Mesenchymal stem cell (in vitro differentiated cells and primary cell): ENCODE measurements around the gene P2RX4.
"Not testable (repeated sequence)": the region's sequence is repeated elsewhere in the genome, so short reads cannot be mapped to it uniquely, and the experiment has no call there.

Experiments used
- DNase-seq: peaks from one replicate; pipeline ENCODE4 v3.0.0-alpha.2; 2013
- H2AFZ ChIP-seq: one replicate; pipeline ENCODE4 v1.6.1; 2013; ENCODE audit warnings: low read depth, mild to moderate bottlenecking, control low read depth, inconsistent platforms, low read length, moderate library complexity
- H2AK5ac ChIP-seq: 2 replicates; pipeline ENCODE4 v1.6.1; 2013; ENCODE audit warnings: low read length, moderate library complexity, mild to moderate bottlenecking, inconsistent platforms; ENCODE audit not compliant: severe bottlenecking
- H2BK120ac ChIP-seq: one replicate; pipeline ENCODE4 v1.6.1; 2013; ENCODE audit warnings: low read depth, mild to moderate bottlenecking, inconsistent platforms, low read length, moderate library complexity
- H2BK12ac ChIP-seq, 2 experiments: one replicate each; pipeline ENCODE4 v1.6.1; 2013; ENCODE audit warnings: inconsistent platforms in 2 of 2, low read length in 2 of 2, mild to moderate bottlenecking in 2 of 2, moderate library complexity in 2 of 2, control low read depth in 1 of 2
- H2BK15ac ChIP-seq: one replicate; pipeline ENCODE4 v1.6.1; 2013; ENCODE audit warnings: mild to moderate bottlenecking, low read depth, inconsistent platforms; ENCODE audit not compliant: poor library complexity, severe bottlenecking
- H2BK5ac ChIP-seq: 2 replicates; pipeline ENCODE4 v1.6.1; 2013; ENCODE audit warnings: low read depth, mild to moderate bottlenecking, low read length, control low read depth, inconsistent platforms; ENCODE audit not compliant: poor library complexity, severe bottlenecking
- H3K14ac ChIP-seq, 2 experiments: one replicate each; pipeline ENCODE4 v1.6.1; 2013; ENCODE audit warnings: inconsistent platforms in 2 of 2, low read length in 2 of 2, control low read depth in 1 of 2, mild to moderate bottlenecking in 1 of 2, moderate library complexity in 1 of 2
- H3K18ac ChIP-seq, 2 experiments: one replicate each; pipeline ENCODE4 v1.6.1; 2013; ENCODE audit warnings: inconsistent platforms in 2 of 2, low read length in 2 of 2, control low read depth in 1 of 2, low read depth in 1 of 2, mild to moderate bottlenecking in 1 of 2
- H3K23ac ChIP-seq, 2 experiments: one replicate each; pipeline ENCODE4 v1.6.1; 2013; ENCODE audit warnings: inconsistent platforms in 2 of 2, low read length in 2 of 2, mild to moderate bottlenecking in 2 of 2, moderate library complexity in 2 of 2, control low read depth in 1 of 2
- H3K27ac ChIP-seq: 2 replicates; pipeline ENCODE4 v1.5.1; 2013; ENCODE audit warnings: mild to moderate bottlenecking, moderate library complexity, low read length, control low read depth, inconsistent platforms; ENCODE audit not compliant: poor library complexity, severe bottlenecking
- H3K27me3 ChIP-seq, 2 experiments: 2 replicates each; pipeline versions ENCODE4 v1.6.1 to v1.7.0; 2013; ENCODE audit warnings: low read length in 2 of 2, mild to moderate bottlenecking in 2 of 2, moderate library complexity in 2 of 2, control low read depth in 1 of 2, inconsistent platforms in 1 of 2; ENCODE audit not compliant: control insufficient read depth in 1 of 2, insufficient read depth in 1 of 2
- H3K36me3 ChIP-seq, 2 experiments: 2 replicates each; pipeline versions ENCODE4 v1.6.1 to v1.7.0; 2013; ENCODE audit warnings: low read length in 2 of 2, control low read depth in 1 of 2, inconsistent platforms in 1 of 2, low read depth in 1 of 2, mild to moderate bottlenecking in 1 of 2; ENCODE audit not compliant: insufficient read depth in 2 of 2, control insufficient read depth in 1 of 2
- H3K4ac ChIP-seq, 2 experiments: one replicate each; pipeline ENCODE4 v1.6.1; 2013; ENCODE audit warnings: inconsistent platforms in 2 of 2, low read length in 2 of 2, mild to moderate bottlenecking in 2 of 2, moderate library complexity in 2 of 2, control low read depth in 1 of 2, low read depth in 1 of 2
- H3K4me1 ChIP-seq: 2 replicates; pipeline ENCODE4 v1.6.1; 2013; ENCODE audit warnings: low read depth, low read length, control low read depth; ENCODE audit not compliant: control insufficient read depth, insufficient read depth
- H3K4me2 ChIP-seq: 2 replicates; pipeline ENCODE4 v1.6.1; 2013; ENCODE audit warnings: low read length, mild to moderate bottlenecking, inconsistent platforms; ENCODE audit not compliant: poor library complexity, severe bottlenecking
- H3K4me3 ChIP-seq, 2 experiments: 2 replicates each; pipeline versions ENCODE4 v1.5.1 to v1.7.0; 2013; ENCODE audit warnings: low read length in 2 of 2, mild to moderate bottlenecking in 2 of 2, control low read depth in 1 of 2, low read depth in 1 of 2; ENCODE audit not compliant: insufficient read depth in 1 of 2
- H3K79me1 ChIP-seq: replicated peaks from 2 replicates; pipeline ENCODE4 v1.6.1; 2013; ENCODE audit warnings: mild to moderate bottlenecking, control low read depth, low read length, inconsistent platforms; ENCODE audit not compliant: poor library complexity, severe bottlenecking
- H3K9ac ChIP-seq: 2 replicates; pipeline ENCODE4 v1.7.0; 2013; ENCODE audit warnings: mild to moderate bottlenecking, low read length, moderate library complexity
- H3K9me3 ChIP-seq: 2 replicates; pipeline ENCODE4 v1.7.0; 2013; ENCODE audit warnings: mild to moderate bottlenecking, low read length; ENCODE audit not compliant: control insufficient read depth
- H4K8ac ChIP-seq: one replicate; pipeline ENCODE4 v1.6.1; 2013; ENCODE audit warnings: inconsistent platforms, mild to moderate bottlenecking, low read length, moderate library complexity
- H4K91ac ChIP-seq: one replicate; pipeline ENCODE4 v1.6.1; 2013; ENCODE audit warnings: mild to moderate bottlenecking, low read length, inconsistent platforms
- WGBS: methylation state at CpG from one replicate; pipeline ENCODE4 v1.1.7; 2013; ENCODE audit warnings: mixed read lengths; 5-methylcytosine and 5-hydroxymethylcytosine counted together

The P2RX4 gene

DNA sequence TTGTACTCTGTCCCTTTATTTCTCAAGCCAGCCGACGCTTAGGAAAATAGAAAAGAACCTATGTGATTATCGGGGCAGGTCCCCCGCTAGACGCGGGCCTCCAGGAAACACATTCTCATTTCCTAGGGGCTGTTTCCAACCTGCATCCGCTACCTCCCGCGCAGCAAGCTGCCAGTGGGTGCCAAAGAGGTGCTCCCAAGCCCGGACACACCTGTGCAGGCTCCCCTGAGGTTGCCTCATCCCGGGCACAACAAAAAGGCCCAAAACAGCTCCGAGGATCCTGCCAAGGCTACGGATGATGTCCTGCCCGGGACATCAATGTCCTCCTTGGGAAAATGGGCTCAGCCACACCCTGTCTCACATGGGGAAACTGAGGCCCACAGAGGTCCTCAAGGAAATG is 71.2 kb downstream of the P2RX4 start:
- H3K36me3 ChIP-seq = peaks cover 0 to 19% of the 10 kb centered on the region in 2 experiments
- H2BK120ac ChIP-seq, H4K91ac ChIP-seq, H3K27ac ChIP-seq, H2BK15ac ChIP-seq, DNase-seq, H3K27me3 ChIP-seq, H2BK5ac ChIP-seq, H3K4me3 ChIP-seq, H4K8ac ChIP-seq, H3K4ac ChIP-seq, H2AFZ ChIP-seq, H3K9me3 ChIP-seq, H3K14ac ChIP-seq, H2BK12ac ChIP-seq, H3K4me2 ChIP-seq, H3K23ac ChIP-seq, H3K18ac ChIP-seq, H3K9ac ChIP-seq, H3K4me1 ChIP-seq, H2AK5ac ChIP-seq: not testable (repeated sequence)
- WGBS = 84% methylated on average over 14 of the region's 14 CpGs
- peaks cover 19% of the 10 kb centered on the region for H3K79me1 ChIP-seq

DNA sequence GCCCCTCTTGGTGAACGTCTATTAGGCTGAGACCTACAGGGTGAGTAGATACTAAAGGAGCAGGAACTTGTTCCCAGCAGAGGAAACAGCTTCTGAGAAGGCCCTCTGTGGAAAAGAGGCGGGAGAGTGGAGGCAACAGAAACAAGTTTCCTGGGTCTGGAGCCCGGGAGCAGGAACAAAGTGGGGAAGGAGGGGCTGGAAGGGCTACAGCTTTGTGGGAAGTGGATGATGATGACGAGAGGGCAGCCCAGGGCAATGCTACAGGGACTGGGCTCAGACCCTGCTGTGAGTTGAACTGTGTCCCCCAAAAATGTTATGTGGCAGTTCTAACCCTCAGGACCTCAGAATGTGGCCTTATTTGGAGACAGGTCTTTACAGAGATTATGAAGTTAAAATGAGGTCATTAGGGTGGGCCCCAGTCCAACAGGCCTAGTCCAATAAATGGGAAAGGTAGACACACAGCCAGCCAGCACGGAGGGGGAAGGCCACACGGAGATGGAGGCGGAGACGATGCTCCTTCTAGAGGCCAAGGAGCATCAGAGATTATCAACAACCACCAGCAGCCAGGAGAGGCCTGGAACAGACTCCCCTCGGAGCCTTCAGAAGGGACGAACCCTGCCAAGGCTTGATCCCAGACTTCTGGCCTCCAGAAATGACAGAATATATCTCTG is 72.3 kb downstream of the P2RX4 start:
- H3K4me1 ChIP-seq = peaks cover 2% of the 10 kb centered on the region
- no peak overlapping the region for H3K4me3 ChIP-seq
- H3K36me3 ChIP-seq = peaks cover 0 to 19% of the 10 kb centered on the region in 2 experiments
- no peak overlapping the region for H2AFZ ChIP-seq
- no peaks in the 10 kb centered on the region for H3K27me3 ChIP-seq
- H3K18ac ChIP-seq = no peak overlapping the region
- peaks cover 24% of the 10 kb centered on the region for H3K79me1 ChIP-seq
- no peak overlapping the region for H2BK12ac ChIP-seq
- H3K27ac ChIP-seq = no peak overlapping the region
- H3K9ac ChIP-seq = no peak overlapping the region
- 91% methylated on average over 10 of the region's 10 CpGs for WGBS
- H3K9me3 ChIP-seq = no peaks in the 10 kb centered on the region
- H2BK15ac ChIP-seq = no peak overlapping the region
- H3K4ac ChIP-seq = no peak overlapping the region
- no peak for DNase-seq
- no peak overlapping the region for H4K91ac ChIP-seq
- H3K23ac ChIP-seq = no peak overlapping the region
- H2BK120ac ChIP-seq = no peak overlapping the region
- no peak overlapping the region for H3K14ac ChIP-seq
- H3K4me2 ChIP-seq = no peak overlapping the region
- H4K8ac ChIP-seq = no peak overlapping the region
- no peak overlapping the region for H2BK5ac ChIP-seq
- no peak overlapping the region for H2AK5ac ChIP-seq

DNA sequence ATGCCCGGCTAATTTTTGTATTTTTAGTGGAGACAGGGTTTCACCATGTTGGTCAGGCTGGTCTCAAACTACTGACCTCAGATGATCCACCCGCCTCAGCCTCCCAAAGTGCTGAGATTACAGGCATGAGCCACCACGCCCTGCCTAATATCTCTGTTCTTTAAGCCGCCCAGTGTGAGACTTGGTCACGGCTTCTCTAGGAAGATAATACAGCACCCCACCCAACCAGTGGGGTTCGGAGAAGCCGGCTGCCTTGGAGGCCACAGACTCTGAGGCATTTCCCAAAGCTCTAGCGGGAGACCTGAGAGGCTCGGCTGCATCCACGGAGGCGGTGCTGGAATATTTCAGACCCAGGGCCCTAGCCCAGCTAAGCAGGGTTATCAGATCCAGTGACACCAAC is 73.0 kb downstream of the P2RX4 start:
- not testable (repeated sequence) for H3K18ac ChIP-seq, H4K91ac ChIP-seq, H3K27me3 ChIP-seq, H3K14ac ChIP-seq, H3K23ac ChIP-seq, H3K9me3 ChIP-seq, H2BK5ac ChIP-seq, H3K4me1 ChIP-seq, H4K8ac ChIP-seq, H2AFZ ChIP-seq, H3K27ac ChIP-seq, H3K4me2 ChIP-seq, H2BK12ac ChIP-seq, H2AK5ac ChIP-seq, DNase-seq, H2BK120ac ChIP-seq, H3K4ac ChIP-seq, H2BK15ac ChIP-seq, H3K9ac ChIP-seq, H3K4me3 ChIP-seq
- WGBS = 97% methylated on average over 11 of the region's 11 CpGs
- Histone ChIP-seq H3K36me3 (peaks cover 0 to 19% of the 10 kb centered on the region in 2 experiments), H3K79me1 (peaks cover 24% of the 10 kb centered on the region)

DNA sequence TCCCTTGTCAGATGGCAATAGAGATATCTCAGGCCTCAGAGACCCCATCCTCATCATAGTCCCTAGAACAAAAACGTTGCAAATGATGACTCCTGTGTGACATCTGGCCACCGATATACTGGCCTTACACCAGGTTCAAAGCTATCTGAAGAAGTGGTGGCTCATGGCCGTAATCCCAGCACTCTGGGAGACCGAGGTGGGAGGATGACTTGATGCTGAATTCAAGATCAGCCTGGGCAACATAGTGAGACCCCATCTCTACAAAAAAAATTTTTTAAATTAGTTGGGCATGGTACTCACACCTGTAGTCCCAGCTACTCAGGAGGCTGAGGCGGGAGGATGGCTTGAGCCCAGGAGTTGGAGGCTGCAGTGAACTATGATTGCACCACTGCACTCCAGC is 73.5 kb downstream of the P2RX4 start:
- Histone ChIP-seq H2AK5ac (no peak overlapping the region), H3K27ac (no peak overlapping the region)

More for the DNA sequence above, 73.5 kb downstream of the P2RX4 start:
- no peak overlapping the region for H2BK15ac ChIP-seq
- no peak overlapping the region for H3K4ac ChIP-seq
- H2BK120ac ChIP-seq = no peak overlapping the region
- peaks cover 24% of the 10 kb centered on the region for H3K79me1 ChIP-seq
- H4K91ac ChIP-seq = no peak overlapping the region
- no peaks in the 10 kb centered on the region for H3K9me3 ChIP-seq
- H3K27me3 ChIP-seq = no peaks in the 10 kb centered on the region
- no peak overlapping the region for H3K9ac ChIP-seq
- no peak overlapping the region for H4K8ac ChIP-seq
- no peak overlapping the region for H2BK12ac ChIP-seq
- WGBS = 88% methylated on average over 5 of the region's 5 CpGs
- H3K4me2 ChIP-seq = no peak overlapping the region
- H3K4me1 ChIP-seq = peaks cover 11% of the 10 kb centered on the region
- H3K4me3 ChIP-seq = no peak overlapping the region
- peaks cover 0 to 19% of the 10 kb centered on the region in 2 experiments for H3K36me3 ChIP-seq
- no peak overlapping the region for H3K23ac ChIP-seq
- DNase-seq = no peak
- H3K18ac ChIP-seq = no peak overlapping the region
- no peak overlapping the region for H2BK5ac ChIP-seq
- H2AFZ ChIP-seq = no peak overlapping the region
- H3K14ac ChIP-seq = no peak overlapping the region
